GM21526 (cell line): ENCODE measurements around the gene NUP50.

Experiments used
- ATAC-seq: cut with Tn5 transposase; IDR thresholded peaks from one replicate; pipeline ENCODE4 v1.9.1; 2021; ENCODE audit warnings: moderate library complexity; ENCODE audit not compliant: unreplicated experiment, low FRiP score

Gene NUP50

DNA sequence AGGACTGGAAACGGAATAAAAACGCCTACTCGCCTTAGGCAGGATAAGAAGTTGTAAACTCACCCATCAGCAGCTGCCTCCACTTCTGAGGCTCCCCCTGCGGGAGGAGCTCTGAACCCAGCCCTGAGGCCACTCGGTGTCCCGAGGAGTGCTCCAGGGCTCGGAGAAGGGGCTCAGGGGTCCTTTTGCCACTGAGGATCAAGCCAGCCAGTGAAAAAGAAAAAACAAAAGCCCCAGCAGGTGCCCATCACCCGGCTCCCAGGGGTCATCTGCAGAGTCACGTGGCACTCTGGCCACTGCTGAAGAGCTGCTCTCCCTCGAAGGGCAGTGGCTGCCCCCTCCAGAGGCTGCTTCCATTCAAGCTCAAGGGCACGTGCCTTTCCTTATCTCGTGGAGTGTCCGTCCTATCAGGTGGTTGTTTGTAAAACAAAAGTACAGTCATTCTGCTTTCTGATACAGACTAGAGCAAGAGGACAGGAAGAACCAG is 29.0 kb downstream of the NUP50 start:
- no peak for ATAC-seq

DNA sequence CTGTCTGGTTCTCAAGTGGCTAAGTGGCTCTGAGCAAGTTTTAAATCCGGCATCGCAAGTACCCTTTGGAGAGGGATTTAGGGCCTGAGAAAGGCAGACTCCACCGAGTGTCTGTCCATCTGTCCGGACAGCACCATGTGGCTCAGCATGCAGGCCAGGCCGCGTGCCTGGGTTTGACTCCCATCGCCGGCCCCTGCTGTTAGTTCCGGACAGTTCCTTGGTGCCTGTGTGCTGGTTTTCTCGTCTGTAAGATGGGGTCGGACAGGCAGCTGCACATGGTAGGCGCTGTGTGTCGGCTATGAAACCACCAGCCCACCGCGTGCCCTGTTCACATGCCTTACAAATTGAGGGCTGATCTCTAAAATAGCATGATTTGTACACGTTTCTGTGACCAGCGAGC is 31.0 kb downstream of the NUP50 start:
- no peak for ATAC-seq

DNA sequence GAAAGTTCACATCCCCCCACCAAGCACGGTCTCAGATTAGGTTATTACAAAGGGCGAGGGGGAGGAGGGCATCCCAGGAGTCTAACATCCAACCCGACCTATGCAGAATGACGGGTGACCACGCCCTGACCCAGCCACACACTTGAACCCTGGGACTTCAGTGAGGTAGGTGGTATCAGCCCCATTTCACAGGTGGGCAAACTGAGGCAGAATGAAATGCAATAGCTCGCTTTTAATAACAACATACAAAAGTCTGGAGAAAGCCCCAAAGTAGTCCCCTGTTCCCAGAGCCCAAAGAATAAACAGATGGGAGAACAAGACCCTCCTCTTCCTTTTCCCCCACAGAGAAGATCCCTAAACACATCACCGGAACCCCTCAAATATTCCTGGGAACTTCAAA is 31.9 kb downstream of the NUP50 start:
- no peak for ATAC-seq

- ATAC-seq = no peak
Measured at GRCh38 chr22:45196308-45196707, 32.6 kb downstream of the NUP50 start.

- no peak for ATAC-seq
Measured at GRCh38 chr22:45196926-45197605, 33.3 kb downstream of the NUP50 start.

GRCh38 chr22:45197606-45198462 is 34.1 kb downstream of the NUP50 start:
- no peak for ATAC-seq

GRCh38 chr22:45198463-45198795 is 34.7 kb downstream of the NUP50 start:
- ATAC-seq = no peak

GRCh38 chr22:45199723-45200122 is 36.0 kb downstream of the NUP50 start:
- no peak for ATAC-seq

DNA sequence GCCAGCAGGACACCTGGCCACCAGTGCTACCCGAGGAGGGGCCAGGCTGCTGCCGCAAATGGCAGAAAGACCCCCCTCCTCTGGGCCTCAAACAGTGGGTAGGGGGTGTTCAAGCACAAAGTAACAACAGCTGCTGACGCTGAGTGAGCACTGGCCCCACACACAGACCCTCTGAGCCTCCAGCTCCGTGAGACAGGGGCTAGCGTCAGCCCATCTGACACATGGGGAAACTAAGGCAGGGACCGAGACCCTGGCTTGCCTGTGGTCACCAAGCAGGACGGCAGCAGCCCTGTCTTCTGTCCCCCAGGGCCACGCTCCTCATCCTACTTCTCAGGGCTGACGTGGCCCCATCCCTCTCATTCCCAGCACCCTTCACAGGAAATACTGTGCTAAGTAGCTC is 36.5 kb downstream of the NUP50 start:
- ATAC-seq = no peak

DNA sequence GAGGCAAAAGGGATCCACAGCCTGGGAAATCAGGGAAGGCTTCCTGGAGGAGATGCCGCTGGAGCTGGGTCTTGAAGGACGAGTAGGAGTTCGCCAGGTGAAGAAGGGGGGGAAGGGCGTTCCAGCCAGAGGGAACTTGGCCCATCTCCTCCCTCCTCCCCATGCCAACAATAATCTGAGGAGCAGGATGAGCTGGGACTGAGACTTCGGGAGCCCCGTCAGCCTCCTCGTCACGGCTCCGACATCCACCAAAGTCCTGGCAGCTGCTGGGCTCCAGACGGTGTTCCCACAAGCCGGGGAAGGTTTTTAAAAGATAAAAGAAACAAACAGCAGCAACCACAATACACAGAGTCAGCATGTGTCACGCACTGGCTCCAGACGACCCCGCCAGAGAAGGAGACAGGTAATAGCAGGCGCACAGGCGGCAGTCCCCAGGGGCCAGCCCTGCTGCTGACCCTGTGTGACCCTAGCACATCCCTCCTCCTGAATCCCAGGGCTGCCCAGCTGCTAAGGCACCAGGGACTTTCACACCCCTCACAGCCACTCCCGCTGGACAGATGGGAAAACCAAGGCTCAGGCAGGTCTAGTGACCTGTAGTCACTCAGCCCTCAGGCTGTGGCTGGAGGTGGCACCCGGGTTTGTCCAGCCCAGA is 37.3 kb downstream of the NUP50 start:
- no peak for ATAC-seq

DNA sequence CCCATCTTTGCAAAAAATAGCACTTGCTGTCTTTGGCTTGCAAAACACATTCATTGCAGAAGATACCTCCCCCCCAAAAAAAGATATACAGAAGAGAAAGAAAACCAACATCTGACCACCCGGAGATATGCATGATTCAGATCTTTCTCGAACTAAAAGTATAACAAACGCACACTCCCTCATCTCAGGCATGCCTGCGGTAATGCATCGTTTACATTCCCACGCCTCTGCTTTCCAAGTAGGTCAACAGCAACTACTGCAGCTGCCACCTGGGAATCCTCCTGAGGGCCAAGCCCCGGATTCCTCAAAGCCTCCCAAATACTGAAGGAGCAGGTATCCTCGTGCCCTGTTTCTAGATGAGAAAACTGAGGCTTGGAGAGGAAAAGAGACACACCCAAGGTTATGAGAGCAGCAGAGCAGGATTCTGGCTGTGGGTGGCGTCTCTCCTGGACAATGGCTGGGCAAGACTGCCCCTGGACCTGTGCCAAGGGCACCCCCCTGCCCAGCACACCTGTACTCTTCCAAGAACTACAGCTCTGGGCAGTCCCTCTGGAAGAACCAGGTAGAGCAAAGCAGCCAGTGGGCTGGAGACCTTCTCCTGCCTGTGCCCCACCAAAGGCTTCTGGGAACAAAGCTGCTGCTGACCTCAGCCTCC is 38.1 kb downstream of the NUP50 start:
- ATAC-seq = no peak

- no peak for ATAC-seq
Measured at GRCh38 chr22:45202333-45203149, 38.8 kb downstream of the NUP50 start.

- ATAC-seq = no peak
Measured at GRCh38 chr22:45203150-45203951, 39.6 kb downstream of the NUP50 start.

- no peak for ATAC-seq
Measured at GRCh38 chr22:45204241-45204640, 40.5 kb downstream of the NUP50 start.

DNA sequence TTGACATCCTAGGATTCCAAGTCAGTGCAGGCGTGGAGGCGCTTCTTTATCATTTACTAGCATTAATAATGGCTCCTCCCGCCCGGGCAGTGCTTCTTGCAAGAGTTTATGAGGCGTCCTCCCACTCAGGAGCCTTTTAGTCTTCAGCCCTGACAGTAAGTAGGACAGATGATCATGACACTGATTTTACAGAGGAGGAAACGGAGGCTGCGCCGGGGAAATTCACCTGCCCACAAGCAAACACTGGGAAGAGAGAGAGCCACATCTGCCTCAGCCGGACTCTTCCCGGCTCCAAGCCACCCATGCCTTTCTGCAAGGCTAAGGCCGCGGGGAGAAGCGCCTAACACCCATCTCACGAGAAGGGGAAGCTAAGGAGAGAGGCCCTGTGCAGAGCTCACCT is 41.1 kb downstream of the NUP50 start:
- ATAC-seq = no peak

DNA sequence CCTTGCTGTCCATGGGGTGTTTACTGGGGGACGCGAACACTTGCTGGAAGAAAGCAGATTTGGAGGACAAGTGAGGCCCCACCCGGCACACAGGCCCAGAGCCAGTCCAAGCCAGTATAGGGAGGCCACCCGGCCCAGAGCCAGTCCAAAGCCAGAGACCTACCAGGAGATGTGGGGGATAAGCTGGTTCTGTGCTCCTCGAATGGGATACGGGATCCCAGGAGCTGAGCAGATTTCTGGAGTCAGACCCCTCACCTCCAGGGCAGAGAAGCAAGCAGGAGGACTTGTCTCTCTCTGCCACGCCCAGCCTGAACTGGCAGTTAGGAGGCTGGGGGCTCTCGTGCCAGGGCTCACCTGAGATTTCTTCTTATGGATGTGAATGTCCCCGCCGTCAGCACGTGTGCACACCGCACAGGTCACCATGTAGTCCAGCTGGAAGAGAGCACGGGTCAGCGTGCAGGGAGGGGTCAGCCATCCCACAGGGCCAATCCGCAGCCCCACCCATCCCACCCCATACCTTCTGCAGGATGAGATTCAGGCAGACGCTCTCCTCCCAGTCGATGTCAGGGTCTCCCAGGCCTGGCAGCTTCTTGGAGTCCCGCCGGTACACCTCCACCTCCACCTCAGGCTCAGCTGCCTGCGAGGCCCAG is 41.7 kb downstream of the NUP50 start:
- no peak for ATAC-seq

DNA sequence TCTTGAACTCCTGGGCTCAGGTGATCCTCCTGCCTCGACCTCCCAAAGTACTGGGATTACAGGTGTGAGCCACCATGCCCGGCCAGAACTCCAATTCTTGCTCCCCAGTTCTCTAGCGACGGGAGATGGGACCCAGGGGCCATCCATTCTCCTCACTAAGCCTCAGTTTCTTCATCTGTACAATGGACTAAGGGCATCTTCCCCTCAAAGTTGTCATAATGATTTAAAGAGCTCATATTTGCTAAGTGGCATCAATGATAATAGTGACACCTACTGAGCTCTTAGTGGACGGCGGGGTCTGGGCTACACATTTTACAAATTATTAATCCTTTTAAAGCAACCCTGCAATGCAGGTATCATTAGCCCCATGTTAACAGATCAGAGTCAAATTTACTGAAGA is 42.5 kb downstream of the NUP50 start:
- ATAC-seq = no peak

- ATAC-seq = no peak
Measured at GRCh38 chr22:45207533-45207932, 43.8 kb downstream of the NUP50 start.
